Neural cell (in vitro differentiated cells): ENCODE results near the gene GPX3.

Source experiments
- EP300 ChIP-seq: fragments of 450-650 bp; conservative IDR thresholded peaks from 2 replicates; pipeline ENCODE4 v1.6.1; 2014; ENCODE audit warnings: antibody characterized with exemption, mild to moderate bottlenecking, moderate library complexity; ENCODE audit not compliant: poor library complexity, severe bottlenecking
- EZH2 ChIP-seq: fragments of 200-600, 300-800 bp; shearing (Covaris generic), sonication (generic); IDR thresholded peaks from 2 replicates; pipeline ENCODE4 v1.6.1; 2014; ENCODE audit warnings: antibody characterized with exemption, low read length, borderline replicate concordance, mild to moderate bottlenecking; ENCODE audit not compliant: insufficient read depth, poor library complexity, severe bottlenecking
- MXI1 ChIP-seq: fragments of 450-650 bp; conservative IDR thresholded peaks from 2 replicates; pipeline ENCODE4 v1.6.1; 2014; ENCODE audit warnings: antibody characterized with exemption, mild to moderate bottlenecking; ENCODE audit not compliant: poor library complexity, severe bottlenecking
- POLR2AphosphoS5 ChIP-seq: IDR thresholded peaks from 2 replicates; pipeline ENCODE4 v1.6.1; 2012
- RAD21 ChIP-seq: fragments of 450-650 bp; conservative IDR thresholded peaks from 2 replicates; pipeline ENCODE4 v1.6.1; 2014; ENCODE audit warnings: antibody characterized with exemption, mild to moderate bottlenecking, moderate library complexity
- SMC3 ChIP-seq: fragments of 450-650 bp; conservative IDR thresholded peaks from 2 replicates; pipeline ENCODE4 v1.6.1; 2014; ENCODE audit warnings: antibody characterized with exemption, mild to moderate bottlenecking, moderate library complexity; ENCODE audit not compliant: poor library complexity
- TF ChIP-seq, protein P1 (sequence below): IDR thresholded peaks from 2 replicates; pipeline ENCODE4 v1.6.1; 2012; ENCODE audit warnings: borderline replicate concordance
- TF ChIP-seq, protein P2 (sequence below): fragments of 450-650 bp; IDR thresholded peaks from 2 replicates; pipeline ENCODE4 v1.5.1; 2014; ENCODE audit warnings: antibody characterized with exemption, mild to moderate bottlenecking, moderate library complexity; ENCODE audit not compliant: poor library complexity, severe bottlenecking

DNA sequence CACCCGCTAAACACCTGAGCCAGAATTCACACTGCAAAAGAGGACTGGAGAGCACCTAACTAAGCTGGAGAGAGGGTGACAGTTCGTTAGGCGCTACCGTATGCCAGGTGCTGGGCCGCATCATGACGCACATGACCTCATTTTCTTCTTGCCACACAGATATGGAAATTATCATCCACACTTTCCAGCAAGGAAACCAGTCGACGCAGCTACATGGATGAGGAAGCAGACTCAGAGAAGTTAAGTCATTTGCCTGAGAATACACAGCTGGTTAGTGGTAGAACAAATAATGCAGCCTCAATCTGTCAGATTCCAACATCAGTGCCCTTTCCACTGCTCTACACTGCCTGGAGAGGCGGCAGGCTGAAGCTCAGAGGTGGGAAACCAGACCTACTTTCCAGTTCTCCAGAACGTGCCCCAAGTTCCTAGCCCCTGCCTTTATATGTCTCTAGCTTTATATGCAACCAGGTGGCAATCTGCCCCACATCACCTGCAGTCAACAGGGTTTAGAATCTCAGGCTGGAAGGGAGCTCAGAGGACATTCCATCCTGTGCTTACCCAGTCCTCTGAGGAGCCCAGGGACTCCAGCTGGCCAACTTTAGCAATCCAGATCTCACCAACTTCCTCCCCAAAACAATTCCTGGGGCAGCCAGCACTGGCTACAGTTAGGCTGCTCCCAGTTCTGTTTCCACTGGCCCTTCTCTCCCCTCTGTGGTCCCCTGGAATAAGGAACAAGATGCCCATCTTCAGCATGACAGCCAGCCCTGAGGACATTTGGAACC is 51.6 kb downstream of the GPX3 start:
- TF ChIP-seq EZH2 (no peak), EP300 (no peak), SMC3 (no peak), MXI1 (no peak), RAD21 (no peak), POLR2AphosphoS5 (no peak)
- TF ChIP-seq, protein P1, sequence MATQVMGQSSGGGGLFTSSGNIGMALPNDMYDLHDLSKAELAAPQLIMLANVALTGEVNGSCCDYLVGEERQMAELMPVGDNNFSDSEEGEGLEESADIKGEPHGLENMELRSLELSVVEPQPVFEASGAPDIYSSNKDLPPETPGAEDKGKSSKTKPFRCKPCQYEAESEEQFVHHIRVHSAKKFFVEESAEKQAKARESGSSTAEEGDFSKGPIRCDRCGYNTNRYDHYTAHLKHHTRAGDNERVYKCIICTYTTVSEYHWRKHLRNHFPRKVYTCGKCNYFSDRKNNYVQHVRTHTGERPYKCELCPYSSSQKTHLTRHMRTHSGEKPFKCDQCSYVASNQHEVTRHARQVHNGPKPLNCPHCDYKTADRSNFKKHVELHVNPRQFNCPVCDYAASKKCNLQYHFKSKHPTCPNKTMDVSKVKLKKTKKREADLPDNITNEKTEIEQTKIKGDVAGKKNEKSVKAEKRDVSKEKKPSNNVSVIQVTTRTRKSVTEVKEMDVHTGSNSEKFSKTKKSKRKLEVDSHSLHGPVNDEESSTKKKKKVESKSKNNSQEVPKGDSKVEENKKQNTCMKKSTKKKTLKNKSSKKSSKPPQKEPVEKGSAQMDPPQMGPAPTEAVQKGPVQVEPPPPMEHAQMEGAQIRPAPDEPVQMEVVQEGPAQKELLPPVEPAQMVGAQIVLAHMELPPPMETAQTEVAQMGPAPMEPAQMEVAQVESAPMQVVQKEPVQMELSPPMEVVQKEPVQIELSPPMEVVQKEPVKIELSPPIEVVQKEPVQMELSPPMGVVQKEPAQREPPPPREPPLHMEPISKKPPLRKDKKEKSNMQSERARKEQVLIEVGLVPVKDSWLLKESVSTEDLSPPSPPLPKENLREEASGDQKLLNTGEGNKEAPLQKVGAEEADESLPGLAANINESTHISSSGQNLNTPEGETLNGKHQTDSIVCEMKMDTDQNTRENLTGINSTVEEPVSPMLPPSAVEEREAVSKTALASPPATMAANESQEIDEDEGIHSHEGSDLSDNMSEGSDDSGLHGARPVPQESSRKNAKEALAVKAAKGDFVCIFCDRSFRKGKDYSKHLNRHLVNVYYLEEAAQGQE: no peak
- TF ChIP-seq, protein P2, sequence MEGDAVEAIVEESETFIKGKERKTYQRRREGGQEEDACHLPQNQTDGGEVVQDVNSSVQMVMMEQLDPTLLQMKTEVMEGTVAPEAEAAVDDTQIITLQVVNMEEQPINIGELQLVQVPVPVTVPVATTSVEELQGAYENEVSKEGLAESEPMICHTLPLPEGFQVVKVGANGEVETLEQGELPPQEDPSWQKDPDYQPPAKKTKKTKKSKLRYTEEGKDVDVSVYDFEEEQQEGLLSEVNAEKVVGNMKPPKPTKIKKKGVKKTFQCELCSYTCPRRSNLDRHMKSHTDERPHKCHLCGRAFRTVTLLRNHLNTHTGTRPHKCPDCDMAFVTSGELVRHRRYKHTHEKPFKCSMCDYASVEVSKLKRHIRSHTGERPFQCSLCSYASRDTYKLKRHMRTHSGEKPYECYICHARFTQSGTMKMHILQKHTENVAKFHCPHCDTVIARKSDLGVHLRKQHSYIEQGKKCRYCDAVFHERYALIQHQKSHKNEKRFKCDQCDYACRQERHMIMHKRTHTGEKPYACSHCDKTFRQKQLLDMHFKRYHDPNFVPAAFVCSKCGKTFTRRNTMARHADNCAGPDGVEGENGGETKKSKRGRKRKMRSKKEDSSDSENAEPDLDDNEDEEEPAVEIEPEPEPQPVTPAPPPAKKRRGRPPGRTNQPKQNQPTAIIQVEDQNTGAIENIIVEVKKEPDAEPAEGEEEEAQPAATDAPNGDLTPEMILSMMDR: no peak
